WTC11 (cell line): Measurements from ENCODE around the gene DYNC1I1. TPM values are rescaled to one million over a fixed set of nuclear protein-coding genes. Genes with fewer than 3 reads are reported as not detected.

ENCODE experiments used
- ATAC-seq: fragments of 200-7000 bp; cut with Tn5 transposase; 2 replicates; pipeline ENCODE4 v1.10.0; 2021; ENCODE audit warnings: mild to moderate bottlenecking, moderate library complexity
- CTCF ChIA-PET: fragments of 300-600 bp; sonication (Branson Sonifier 250); formaldehyde crosslinking; loops from one replicate; lab custom pipeline; 2021; ENCODE audit warnings: antibody characterized with exemption; lab: Charles Lee
- POLR2A ChIA-PET: fragments of 350-600 bp; sonication (Branson Sonifier 250); formaldehyde crosslinking; loops from one replicate; lab custom pipeline; 2021; ENCODE audit warnings: antibody characterized with exemption; lab: Charles Lee
- DNase-seq: peaks from one replicate; pipeline ENCODE4 v3.0.0; 2021; ENCODE audit warnings: low spot score
- H3K27ac Mint-ChIP-seq: 2 replicates; pipeline ENCODE4 v1.8.0; 2021; ENCODE audit warnings: mixed read lengths
- H3K27me3 Mint-ChIP-seq: 2 replicates; pipeline ENCODE4 v1.8.0; 2021; ENCODE audit warnings: low read depth, mild to moderate bottlenecking, moderate library complexity, mixed read lengths
- H3K36me3 Mint-ChIP-seq: 2 replicates; pipeline ENCODE4 v1.8.0; 2021; ENCODE audit warnings: mixed read lengths
- H3K4me1 Mint-ChIP-seq: 2 replicates; pipeline ENCODE4 v1.8.0; 2022; ENCODE audit warnings: mixed read lengths
- H3K4me3 Mint-ChIP-seq: 2 replicates; pipeline ENCODE4 v1.8.0; 2021; ENCODE audit warnings: mild to moderate bottlenecking, moderate library complexity, mixed read lengths
- H3K9me3 Mint-ChIP-seq: 2 replicates; pipeline ENCODE4 v1.8.0; 2021; ENCODE audit warnings: mixed read lengths
- CBFB ChIP-seq: sonication (generic); formaldehyde crosslinking; IDR thresholded peaks from 2 replicates; pipeline ENCODE4 v1.8.1; 2022; ENCODE audit warnings: mild to moderate bottlenecking, low read depth, missing genetic modification reagents
- CREB1 ChIP-seq: sonication (generic); formaldehyde crosslinking; IDR thresholded peaks from 2 replicates; pipeline ENCODE4 v1.8.0; 2023; ENCODE audit warnings: mild to moderate bottlenecking, missing genetic modification reagents
- ESRRA ChIP-seq: sonication (generic); formaldehyde crosslinking; IDR thresholded peaks from 2 replicates; pipeline ENCODE4 v1.8.1; 2022; ENCODE audit warnings: mild to moderate bottlenecking, missing genetic modification reagents, borderline replicate concordance
- HMGA2 ChIP-seq: fragments of 250-450 bp; sonication (Bioruptor Pico); IDR thresholded peaks from 2 replicates; pipeline ENCODE4 v1.4.0; 2021; ENCODE audit warnings: mild to moderate bottlenecking, moderate library complexity
- IRF2 ChIP-seq: sonication (generic); formaldehyde crosslinking; IDR thresholded peaks from 2 replicates; pipeline ENCODE4 v1.8.0; 2022; ENCODE audit warnings: low read depth, missing genetic modification reagents, borderline replicate concordance
- KAT7 ChIP-seq: sonication (generic); formaldehyde crosslinking; IDR thresholded peaks from 2 replicates; pipeline ENCODE4 v1.8.1; 2023; ENCODE audit warnings: missing genetic modification reagents, mild to moderate bottlenecking, borderline replicate concordance
- MXD4 ChIP-seq: fragments of 250-450 bp; sonication (Bioruptor Pico); IDR thresholded peaks from 2 replicates; pipeline ENCODE4 v1.8.0; 2021; ENCODE audit warnings: mild to moderate bottlenecking, moderate library complexity, borderline replicate concordance
- RELA ChIP-seq: sonication (generic); formaldehyde crosslinking; IDR thresholded peaks from 2 replicates; pipeline ENCODE4 v1.8.1; 2022; ENCODE audit warnings: missing genetic modification reagents, mild to moderate bottlenecking, borderline replicate concordance
- SMAD3 ChIP-seq: sonication (generic); formaldehyde crosslinking; IDR thresholded peaks from 2 replicates; pipeline ENCODE4 v1.8.0; 2022; ENCODE audit warnings: missing genetic modification reagents, mild to moderate bottlenecking, borderline replicate concordance
- SOX15 ChIP-seq: fragments of 250-450 bp; sonication (Bioruptor Pico); IDR thresholded peaks from 2 replicates; pipeline ENCODE4 v1.9.0; 2021; ENCODE audit warnings: mild to moderate bottlenecking
- TCF7 ChIP-seq: sonication (generic); formaldehyde crosslinking; IDR thresholded peaks from 2 replicates; pipeline ENCODE4 v1.8.0; 2022; ENCODE audit warnings: mild to moderate bottlenecking, low read depth, missing genetic modification reagents, moderate library complexity
- TEAD4 ChIP-seq: sonication (generic); formaldehyde crosslinking; IDR thresholded peaks from 2 replicates; pipeline ENCODE4 v1.8.0; 2022; ENCODE audit warnings: mild to moderate bottlenecking, missing genetic modification reagents
- ZNF121 ChIP-seq: sonication (generic); formaldehyde crosslinking; IDR thresholded peaks from 2 replicates; pipeline ENCODE4 v1.8.0; 2023; ENCODE audit warnings: missing genetic modification reagents
- ZNF263 ChIP-seq: sonication (generic); formaldehyde crosslinking; IDR thresholded peaks from 2 replicates; pipeline ENCODE4 v1.8.1; 2022; ENCODE audit warnings: low read depth, mild to moderate bottlenecking, moderate library complexity, missing genetic modification reagents
- total RNA-seq: library from RNA; stranded (reverse); gene quantifications from 3 replicates; pipeline ENCODE4 v1.2.3, GENCODE V29; 2021
- TF ChIP-seq, protein P1 (sequence below): sonication (generic); formaldehyde crosslinking; IDR thresholded peaks from 2 replicates; pipeline ENCODE4 v1.8.0; 2023; ENCODE audit warnings: mild to moderate bottlenecking, missing genetic modification reagents
- TF ChIP-seq, protein P2 (sequence below): sonication (generic); formaldehyde crosslinking; IDR thresholded peaks from 2 replicates; pipeline ENCODE4 v1.8.1; 2022; ENCODE audit warnings: mild to moderate bottlenecking, missing genetic modification reagents, moderate library complexity, borderline replicate concordance
- TF ChIP-seq, protein P3 (sequence below): sonication (generic); formaldehyde crosslinking; conservative IDR thresholded peaks from 2 replicates; pipeline ENCODE4 v1.8.1; 2022; ENCODE audit warnings: mild to moderate bottlenecking, missing genetic modification reagents
- TF ChIP-seq, protein P4 (sequence below): sonication (generic); formaldehyde crosslinking; IDR thresholded peaks from 2 replicates; pipeline ENCODE4 v1.8.1; 2022; ENCODE audit warnings: low read depth, missing genetic modification reagents, borderline replicate concordance
- TF ChIP-seq, protein P5 (sequence below): fragments of 200-600 bp; IDR thresholded peaks from 2 replicates; pipeline ENCODE4 v1.8.0; 2022; ENCODE audit warnings: antibody characterized with exemption
- TF ChIP-seq, protein P6 (sequence below): sonication (generic); formaldehyde crosslinking; IDR thresholded peaks from 2 replicates; pipeline ENCODE4 v1.8.1; 2022; ENCODE audit warnings: low read depth, mild to moderate bottlenecking, moderate library complexity, missing genetic modification reagents, borderline replicate concordance
- TF ChIP-seq, protein P7 (sequence below): sonication (generic); formaldehyde crosslinking; IDR thresholded peaks from 2 replicates; pipeline ENCODE4 v1.8.1; 2023; ENCODE audit warnings: mild to moderate bottlenecking, missing genetic modification reagents, borderline replicate concordance
- TF ChIP-seq, protein P8 (sequence below): sonication (generic); formaldehyde crosslinking; IDR thresholded peaks from 2 replicates; pipeline ENCODE4 v1.8.1; 2022; ENCODE audit warnings: mild to moderate bottlenecking, moderate library complexity, missing genetic modification reagents

Gene DYNC1I1
- total RNA-seq, 1 experiment from 2014 or later = 2.8 TPM

DNA sequence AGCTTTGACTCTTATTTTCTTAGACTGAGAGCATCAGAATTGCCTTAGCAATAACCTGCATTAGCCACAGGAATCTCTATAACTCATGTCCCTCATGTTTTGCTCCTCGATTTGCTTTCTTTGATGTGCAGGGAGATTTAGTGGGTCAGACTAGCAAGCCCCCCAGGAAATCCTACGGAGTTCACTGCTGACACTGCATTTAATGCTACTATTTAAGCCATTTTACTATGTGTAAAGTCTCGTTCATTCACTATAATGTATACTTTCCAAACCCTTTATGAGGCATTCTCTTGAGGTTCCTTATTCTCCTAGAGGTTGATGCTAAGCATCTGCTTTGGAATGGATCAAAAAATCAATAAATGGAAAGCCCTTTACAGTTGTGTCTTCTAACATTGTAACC lies 28.4 kb downstream of the DYNC1I1 start:
- ChIA-PET CTCF (interaction anchor here (0.8 to 1.6 kb wide), 2 partner anchors 18 to 40 kb away, joined by 3 to 6 read pairs; no protein-coding TSS in a partner anchor), POLR2A (no interaction called here)
- Mint-ChIP-seq H3K27ac (no peak overlapping the region), H3K4me3 (no peak overlapping the region), H3K27me3 (peaks cover 8% of the 10 kb centered on the region), H3K9me3 (no peaks in the 10 kb centered on the region), H3K4me1 (peaks cover 8% of the 10 kb centered on the region), H3K36me3 (no peaks in the 10 kb centered on the region)
- TF ChIP-seq, protein P1, sequence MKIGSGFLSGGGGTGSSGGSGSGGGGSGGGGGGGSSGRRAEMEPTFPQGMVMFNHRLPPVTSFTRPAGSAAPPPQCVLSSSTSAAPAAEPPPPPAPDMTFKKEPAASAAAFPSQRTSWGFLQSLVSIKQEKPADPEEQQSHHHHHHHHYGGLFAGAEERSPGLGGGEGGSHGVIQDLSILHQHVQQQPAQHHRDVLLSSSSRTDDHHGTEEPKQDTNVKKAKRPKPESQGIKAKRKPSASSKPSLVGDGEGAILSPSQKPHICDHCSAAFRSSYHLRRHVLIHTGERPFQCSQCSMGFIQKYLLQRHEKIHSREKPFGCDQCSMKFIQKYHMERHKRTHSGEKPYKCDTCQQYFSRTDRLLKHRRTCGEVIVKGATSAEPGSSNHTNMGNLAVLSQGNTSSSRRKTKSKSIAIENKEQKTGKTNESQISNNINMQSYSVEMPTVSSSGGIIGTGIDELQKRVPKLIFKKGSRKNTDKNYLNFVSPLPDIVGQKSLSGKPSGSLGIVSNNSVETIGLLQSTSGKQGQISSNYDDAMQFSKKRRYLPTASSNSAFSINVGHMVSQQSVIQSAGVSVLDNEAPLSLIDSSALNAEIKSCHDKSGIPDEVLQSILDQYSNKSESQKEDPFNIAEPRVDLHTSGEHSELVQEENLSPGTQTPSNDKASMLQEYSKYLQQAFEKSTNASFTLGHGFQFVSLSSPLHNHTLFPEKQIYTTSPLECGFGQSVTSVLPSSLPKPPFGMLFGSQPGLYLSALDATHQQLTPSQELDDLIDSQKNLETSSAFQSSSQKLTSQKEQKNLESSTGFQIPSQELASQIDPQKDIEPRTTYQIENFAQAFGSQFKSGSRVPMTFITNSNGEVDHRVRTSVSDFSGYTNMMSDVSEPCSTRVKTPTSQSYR (CRISPR knock-in tag) = no peak
- TF ChIP-seq, protein P2, sequence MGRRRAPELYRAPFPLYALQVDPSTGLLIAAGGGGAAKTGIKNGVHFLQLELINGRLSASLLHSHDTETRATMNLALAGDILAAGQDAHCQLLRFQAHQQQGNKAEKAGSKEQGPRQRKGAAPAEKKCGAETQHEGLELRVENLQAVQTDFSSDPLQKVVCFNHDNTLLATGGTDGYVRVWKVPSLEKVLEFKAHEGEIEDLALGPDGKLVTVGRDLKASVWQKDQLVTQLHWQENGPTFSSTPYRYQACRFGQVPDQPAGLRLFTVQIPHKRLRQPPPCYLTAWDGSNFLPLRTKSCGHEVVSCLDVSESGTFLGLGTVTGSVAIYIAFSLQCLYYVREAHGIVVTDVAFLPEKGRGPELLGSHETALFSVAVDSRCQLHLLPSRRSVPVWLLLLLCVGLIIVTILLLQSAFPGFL (CRISPR knock-in tag) = no peak
- TF ChIP-seq SMAD3 (no peak), TCF7 (CRISPR knock-in tag) (no peak), TEAD4 (no peak), RELA (no peak), ZNF263 (no peak), SOX15 (CRISPR knock-in tag) (no peak), CREB1 (CRISPR knock-in tag) (no peak), ESRRA (no peak), ZNF121 (no peak), HMGA2 (CRISPR knock-in tag) (no peak)
- TF ChIP-seq, protein P3, sequence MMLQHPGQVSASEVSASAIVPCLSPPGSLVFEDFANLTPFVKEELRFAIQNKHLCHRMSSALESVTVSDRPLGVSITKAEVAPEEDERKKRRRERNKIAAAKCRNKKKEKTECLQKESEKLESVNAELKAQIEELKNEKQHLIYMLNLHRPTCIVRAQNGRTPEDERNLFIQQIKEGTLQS (CRISPR knock-in tag) = no peak
- TF ChIP-seq, protein P4, sequence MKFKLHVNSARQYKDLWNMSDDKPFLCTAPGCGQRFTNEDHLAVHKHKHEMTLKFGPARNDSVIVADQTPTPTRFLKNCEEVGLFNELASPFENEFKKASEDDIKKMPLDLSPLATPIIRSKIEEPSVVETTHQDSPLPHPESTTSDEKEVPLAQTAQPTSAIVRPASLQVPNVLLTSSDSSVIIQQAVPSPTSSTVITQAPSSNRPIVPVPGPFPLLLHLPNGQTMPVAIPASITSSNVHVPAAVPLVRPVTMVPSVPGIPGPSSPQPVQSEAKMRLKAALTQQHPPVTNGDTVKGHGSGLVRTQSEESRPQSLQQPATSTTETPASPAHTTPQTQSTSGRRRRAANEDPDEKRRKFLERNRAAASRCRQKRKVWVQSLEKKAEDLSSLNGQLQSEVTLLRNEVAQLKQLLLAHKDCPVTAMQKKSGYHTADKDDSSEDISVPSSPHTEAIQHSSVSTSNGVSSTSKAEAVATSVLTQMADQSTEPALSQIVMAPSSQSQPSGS (CRISPR knock-in tag) = no peak
- TF ChIP-seq, protein P5, sequence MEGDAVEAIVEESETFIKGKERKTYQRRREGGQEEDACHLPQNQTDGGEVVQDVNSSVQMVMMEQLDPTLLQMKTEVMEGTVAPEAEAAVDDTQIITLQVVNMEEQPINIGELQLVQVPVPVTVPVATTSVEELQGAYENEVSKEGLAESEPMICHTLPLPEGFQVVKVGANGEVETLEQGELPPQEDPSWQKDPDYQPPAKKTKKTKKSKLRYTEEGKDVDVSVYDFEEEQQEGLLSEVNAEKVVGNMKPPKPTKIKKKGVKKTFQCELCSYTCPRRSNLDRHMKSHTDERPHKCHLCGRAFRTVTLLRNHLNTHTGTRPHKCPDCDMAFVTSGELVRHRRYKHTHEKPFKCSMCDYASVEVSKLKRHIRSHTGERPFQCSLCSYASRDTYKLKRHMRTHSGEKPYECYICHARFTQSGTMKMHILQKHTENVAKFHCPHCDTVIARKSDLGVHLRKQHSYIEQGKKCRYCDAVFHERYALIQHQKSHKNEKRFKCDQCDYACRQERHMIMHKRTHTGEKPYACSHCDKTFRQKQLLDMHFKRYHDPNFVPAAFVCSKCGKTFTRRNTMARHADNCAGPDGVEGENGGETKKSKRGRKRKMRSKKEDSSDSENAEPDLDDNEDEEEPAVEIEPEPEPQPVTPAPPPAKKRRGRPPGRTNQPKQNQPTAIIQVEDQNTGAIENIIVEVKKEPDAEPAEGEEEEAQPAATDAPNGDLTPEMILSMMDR = no peak
- ATAC-seq (no peak), DNase-seq (no peak)

DNA sequence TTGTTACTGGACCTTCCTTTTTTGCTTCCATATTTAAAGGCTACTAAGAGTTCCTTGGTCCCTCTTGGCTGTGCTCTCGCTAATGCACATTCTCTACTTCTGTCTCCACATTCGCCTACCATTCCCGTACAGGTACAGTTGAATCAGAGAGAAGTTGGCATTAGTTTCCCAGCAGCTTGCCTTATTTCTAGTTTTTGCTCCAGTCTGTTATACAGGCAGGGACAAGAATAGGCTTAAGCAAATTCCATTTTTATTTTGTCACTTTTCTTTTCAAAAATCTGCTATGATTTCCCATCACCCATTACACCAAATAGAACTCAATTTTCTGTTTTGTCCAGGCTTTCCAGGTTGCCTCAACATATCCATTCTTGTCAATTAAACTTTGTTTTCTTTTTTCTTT lies 29.9 kb downstream of the DYNC1I1 start:
- H3K9me3 Mint-ChIP-seq = no peaks in the 10 kb centered on the region
- no peaks in the 10 kb centered on the region for H3K36me3 Mint-ChIP-seq
- POLR2A ChIA-PET = no interaction called here
- TF ChIP-seq, protein P6, sequence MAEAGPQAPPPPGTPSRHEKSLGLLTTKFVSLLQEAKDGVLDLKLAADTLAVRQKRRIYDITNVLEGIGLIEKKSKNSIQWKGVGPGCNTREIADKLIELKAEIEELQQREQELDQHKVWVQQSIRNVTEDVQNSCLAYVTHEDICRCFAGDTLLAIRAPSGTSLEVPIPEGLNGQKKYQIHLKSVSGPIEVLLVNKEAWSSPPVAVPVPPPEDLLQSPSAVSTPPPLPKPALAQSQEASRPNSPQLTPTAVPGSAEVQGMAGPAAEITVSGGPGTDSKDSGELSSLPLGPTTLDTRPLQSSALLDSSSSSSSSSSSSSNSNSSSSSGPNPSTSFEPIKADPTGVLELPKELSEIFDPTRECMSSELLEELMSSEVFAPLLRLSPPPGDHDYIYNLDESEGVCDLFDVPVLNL (CRISPR knock-in tag) = no peak
- TF ChIP-seq, protein P7, sequence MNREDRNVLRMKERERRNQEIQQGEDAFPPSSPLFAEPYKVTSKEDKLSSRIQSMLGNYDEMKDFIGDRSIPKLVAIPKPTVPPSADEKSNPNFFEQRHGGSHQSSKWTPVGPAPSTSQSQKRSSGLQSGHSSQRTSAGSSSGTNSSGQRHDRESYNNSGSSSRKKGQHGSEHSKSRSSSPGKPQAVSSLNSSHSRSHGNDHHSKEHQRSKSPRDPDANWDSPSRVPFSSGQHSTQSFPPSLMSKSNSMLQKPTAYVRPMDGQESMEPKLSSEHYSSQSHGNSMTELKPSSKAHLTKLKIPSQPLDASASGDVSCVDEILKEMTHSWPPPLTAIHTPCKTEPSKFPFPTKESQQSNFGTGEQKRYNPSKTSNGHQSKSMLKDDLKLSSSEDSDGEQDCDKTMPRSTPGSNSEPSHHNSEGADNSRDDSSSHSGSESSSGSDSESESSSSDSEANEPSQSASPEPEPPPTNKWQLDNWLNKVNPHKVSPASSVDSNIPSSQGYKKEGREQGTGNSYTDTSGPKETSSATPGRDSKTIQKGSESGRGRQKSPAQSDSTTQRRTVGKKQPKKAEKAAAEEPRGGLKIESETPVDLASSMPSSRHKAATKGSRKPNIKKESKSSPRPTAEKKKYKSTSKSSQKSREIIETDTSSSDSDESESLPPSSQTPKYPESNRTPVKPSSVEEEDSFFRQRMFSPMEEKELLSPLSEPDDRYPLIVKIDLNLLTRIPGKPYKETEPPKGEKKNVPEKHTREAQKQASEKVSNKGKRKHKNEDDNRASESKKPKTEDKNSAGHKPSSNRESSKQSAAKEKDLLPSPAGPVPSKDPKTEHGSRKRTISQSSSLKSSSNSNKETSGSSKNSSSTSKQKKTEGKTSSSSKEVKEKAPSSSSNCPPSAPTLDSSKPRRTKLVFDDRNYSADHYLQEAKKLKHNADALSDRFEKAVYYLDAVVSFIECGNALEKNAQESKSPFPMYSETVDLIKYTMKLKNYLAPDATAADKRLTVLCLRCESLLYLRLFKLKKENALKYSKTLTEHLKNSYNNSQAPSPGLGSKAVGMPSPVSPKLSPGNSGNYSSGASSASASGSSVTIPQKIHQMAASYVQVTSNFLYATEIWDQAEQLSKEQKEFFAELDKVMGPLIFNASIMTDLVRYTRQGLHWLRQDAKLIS (CRISPR knock-in tag) = no peak
- TF ChIP-seq CBFB (no peak), MXD4 (no peak), IRF2 (CRISPR knock-in tag) (no peak), ZNF263 (no peak), KAT7 (CRISPR knock-in tag) (no peak), ZNF121 (no peak)
- TF ChIP-seq, protein P8, sequence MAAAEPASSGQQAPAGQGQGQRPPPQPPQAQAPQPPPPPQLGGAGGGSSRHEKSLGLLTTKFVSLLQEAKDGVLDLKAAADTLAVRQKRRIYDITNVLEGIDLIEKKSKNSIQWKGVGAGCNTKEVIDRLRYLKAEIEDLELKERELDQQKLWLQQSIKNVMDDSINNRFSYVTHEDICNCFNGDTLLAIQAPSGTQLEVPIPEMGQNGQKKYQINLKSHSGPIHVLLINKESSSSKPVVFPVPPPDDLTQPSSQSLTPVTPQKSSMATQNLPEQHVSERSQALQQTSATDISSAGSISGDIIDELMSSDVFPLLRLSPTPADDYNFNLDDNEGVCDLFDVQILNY (CRISPR knock-in tag) = no peak
- DNase-seq (no peak), ATAC-seq (no peak)
- no peak overlapping the region for H3K27ac Mint-ChIP-seq
- H3K4me1 Mint-ChIP-seq = peaks cover 8% of the 10 kb centered on the region
- H3K27me3 Mint-ChIP-seq = no peaks in the 10 kb centered on the region; the same call in 1 of the 2 replicates
- H3K4me3 Mint-ChIP-seq = no peak overlapping the region
- CTCF ChIA-PET = no interaction called here
